Lung (tissue), 12 donors: ENCODE data around the gene HSBP1L1. TPM values are rescaled to one million over a fixed set of nuclear protein-coding genes. Genes with fewer than 3 reads are reported as not detected.

Experiments used
- ATAC-seq: fragments of 200-7000 bp; cut with Tn5 transposase; one replicate; pipeline ENCODE4 v1.9.1; 2020; ENCODE audit warnings: moderate number of reproducible peaks; ENCODE audit not compliant: insufficient read depth, low FRiP score
- DNase-seq, 3 donors: peaks; one replicate each; pipeline ENCODE4 v3.0.0-alpha.2; 2013 to 2017
- H3K27ac ChIP-seq, 2 donors: one replicate each; pipeline ENCODE4 v1.5.1; 2013; ENCODE audit warnings: mild to moderate bottlenecking in 2 of 2, moderate library complexity in 2 of 2, control low read depth in 1 of 2, inconsistent platforms in 1 of 2, low read depth in 1 of 2, low read length in 1 of 2
- H3K27me3 ChIP-seq, 3 donors: one replicate each; pipeline ENCODE4 v1.5.1; 2013; ENCODE audit warnings: low read length in 2 of 3; ENCODE audit not compliant: control insufficient read depth in 3 of 3, insufficient read depth in 3 of 3
- H3K36me3 ChIP-seq, 4 donors: one replicate each; pipeline ENCODE4 v1.5.1; 2013; ENCODE audit warnings: low read length in 4 of 4, mild to moderate bottlenecking in 1 of 4, moderate library complexity in 1 of 4; ENCODE audit not compliant: control insufficient read depth in 4 of 4, insufficient read depth in 4 of 4
- H3K4me1 ChIP-seq, 5 donors: one replicate each; pipeline ENCODE4 v1.5.1; 2013; ENCODE audit warnings: low read length in 5 of 5, mild to moderate bottlenecking in 2 of 5, moderate library complexity in 1 of 5; ENCODE audit not compliant: control insufficient read depth in 5 of 5, insufficient read depth in 5 of 5
- H3K4me3 ChIP-seq: one replicate; pipeline ENCODE4 v1.5.1; 2013; ENCODE audit warnings: mild to moderate bottlenecking, control low read depth, moderate library complexity
- H3K9ac ChIP-seq, 2 donors: one replicate each; pipeline ENCODE4 v1.5.1; 2013; ENCODE audit warnings: low read length in 2 of 2, control low read depth in 1 of 2; ENCODE audit not compliant: insufficient read depth in 1 of 2
- H3K9me3 ChIP-seq, 4 donors: one replicate each; pipeline ENCODE4 v1.5.1; 2013; ENCODE audit warnings: low read length in 3 of 4, mild to moderate bottlenecking in 1 of 4, moderate library complexity in 1 of 4; ENCODE audit not compliant: control insufficient read depth in 4 of 4, insufficient read depth in 3 of 4
- WGBS, 2 donors: extraction: QIAGEN DNeasy Blood & Tissue Kit; methylation state at CpG; one replicate each; pipeline ENCODE4 v1.1.7; 2013; 5-methylcytosine and 5-hydroxymethylcytosine counted together
- polyA plus RNA-seq, 2 donors: library from polyadenylated mRNA; stranded (reverse); fragments of 200-250 nt; gene quantifications; one replicate each; pipeline ENCODE4 v1.2.1, GENCODE V29; 2013
- total RNA-seq, 2 donors: library from RNA; depleted of rRNA in 1 of 2; stranded (reverse); fragments of >200 nt in 1 of 2; gene quantifications; one replicate each; pipeline ENCODE4 v1.2.1, GENCODE V29; 2014 to 2021
- TF ChIP-seq, protein P1 (sequence below): IDR thresholded peaks from 2 replicates; pipeline ENCODE4 v1.5.1; 2012; ENCODE audit warnings: mild to moderate bottlenecking; ENCODE audit errors: control extremely low read depth, extremely low read depth
- donor health status: control.
- donor health status: control.
- donor health status: Bipolar disorder and iron deficiency.
- donor health status: healthy.
- donor health status: DM: yes; HTN: yes; CAD: no.

Gene HSBP1L1
- total and polyA plus RNA-seq, 4 donors: 23.2 to 80.9 (median 34.3) TPM

DNA sequence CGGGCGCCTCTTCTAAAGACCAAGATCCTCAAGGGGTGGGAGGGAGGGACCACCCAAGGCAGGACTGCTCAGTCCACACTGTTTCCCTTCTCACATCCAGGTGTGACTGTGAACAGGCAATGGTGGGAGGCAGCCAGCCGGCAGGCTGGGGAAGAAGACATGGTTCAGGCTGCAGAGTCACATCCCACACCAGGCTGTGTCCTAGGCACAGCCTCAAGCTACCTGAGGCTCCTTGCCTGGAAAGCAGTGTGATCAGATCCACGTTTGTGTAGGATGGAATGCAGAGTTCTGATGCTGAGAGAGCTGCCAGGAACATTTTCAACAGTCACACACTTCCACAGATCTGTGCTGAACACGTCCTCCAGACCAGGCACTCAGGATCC, 29.4 kb upstream of the HSBP1L1 start:
- H3K9ac ChIP-seq: no peak overlapping the region
- TF ChIP-seq, protein P1, sequence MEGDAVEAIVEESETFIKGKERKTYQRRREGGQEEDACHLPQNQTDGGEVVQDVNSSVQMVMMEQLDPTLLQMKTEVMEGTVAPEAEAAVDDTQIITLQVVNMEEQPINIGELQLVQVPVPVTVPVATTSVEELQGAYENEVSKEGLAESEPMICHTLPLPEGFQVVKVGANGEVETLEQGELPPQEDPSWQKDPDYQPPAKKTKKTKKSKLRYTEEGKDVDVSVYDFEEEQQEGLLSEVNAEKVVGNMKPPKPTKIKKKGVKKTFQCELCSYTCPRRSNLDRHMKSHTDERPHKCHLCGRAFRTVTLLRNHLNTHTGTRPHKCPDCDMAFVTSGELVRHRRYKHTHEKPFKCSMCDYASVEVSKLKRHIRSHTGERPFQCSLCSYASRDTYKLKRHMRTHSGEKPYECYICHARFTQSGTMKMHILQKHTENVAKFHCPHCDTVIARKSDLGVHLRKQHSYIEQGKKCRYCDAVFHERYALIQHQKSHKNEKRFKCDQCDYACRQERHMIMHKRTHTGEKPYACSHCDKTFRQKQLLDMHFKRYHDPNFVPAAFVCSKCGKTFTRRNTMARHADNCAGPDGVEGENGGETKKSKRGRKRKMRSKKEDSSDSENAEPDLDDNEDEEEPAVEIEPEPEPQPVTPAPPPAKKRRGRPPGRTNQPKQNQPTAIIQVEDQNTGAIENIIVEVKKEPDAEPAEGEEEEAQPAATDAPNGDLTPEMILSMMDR: no peak
- no peak overlapping the region for H3K4me3 ChIP-seq
- H3K27me3 ChIP-seq: no peaks in the 10 kb centered on the region
- peaks cover 0 to 8% (median 5%) of the 10 kb centered on the region in 4 donors for H3K9me3 ChIP-seq
- peaks cover 0 to 3% (median 0%) of the 10 kb centered on the region in 5 donors for H3K4me1 ChIP-seq
- H3K27ac ChIP-seq: no peak overlapping the region
- DNase-seq (peak in 1 of 3 donors; percentile 4), ATAC-seq (no peak)
- peaks cover 0 to 32% (median 19%) of the 10 kb centered on the region in 4 donors for H3K36me3 ChIP-seq
- WGBS, 2 donors: 73 to 91% methylated on average over 5 of the region's 5 CpGs

DNA sequence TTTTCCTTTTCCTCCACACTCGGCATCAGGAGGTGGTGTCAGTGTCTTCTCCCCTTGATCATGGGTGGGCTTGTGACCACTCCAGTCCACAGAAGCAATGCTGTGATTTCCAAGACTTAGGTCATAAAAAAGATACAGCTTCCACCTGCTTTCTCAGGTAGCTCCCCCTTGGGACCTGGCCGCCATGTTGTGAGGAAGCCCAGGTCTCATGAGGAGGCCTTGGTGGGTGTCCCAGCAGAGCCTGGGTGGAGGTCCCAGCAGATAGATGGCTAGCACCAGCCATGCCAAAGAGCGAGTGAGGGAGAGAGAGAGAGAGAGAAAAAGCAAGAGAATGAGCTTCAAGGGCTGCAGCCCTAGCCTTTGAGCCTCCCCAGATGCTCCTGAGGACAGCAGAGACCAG, 28.9 kb upstream of the HSBP1L1 start:
- Histone ChIP-seq H3K4me3 (no peak overlapping the region), H3K9me3 (peaks cover 0 to 8% (median 4%) of the 10 kb centered on the region in 4 donors), H3K27ac (no peak overlapping the region), H3K27me3 (no peaks in the 10 kb centered on the region), H3K9ac (no peak overlapping the region), H3K36me3 (peaks cover 0 to 36% (median 22%) of the 10 kb centered on the region in 4 donors), H3K4me1 (peaks cover 0 to 3% (median 0%) of the 10 kb centered on the region in 5 donors)
- ATAC-seq (no peak), DNase-seq (peak in 1 of 3 donors; percentile 3)
- WGBS, 2 donors: 94 to 100% methylated on average over 3 of the region's 3 CpGs
- TF ChIP-seq, protein P1: no peak

DNA sequence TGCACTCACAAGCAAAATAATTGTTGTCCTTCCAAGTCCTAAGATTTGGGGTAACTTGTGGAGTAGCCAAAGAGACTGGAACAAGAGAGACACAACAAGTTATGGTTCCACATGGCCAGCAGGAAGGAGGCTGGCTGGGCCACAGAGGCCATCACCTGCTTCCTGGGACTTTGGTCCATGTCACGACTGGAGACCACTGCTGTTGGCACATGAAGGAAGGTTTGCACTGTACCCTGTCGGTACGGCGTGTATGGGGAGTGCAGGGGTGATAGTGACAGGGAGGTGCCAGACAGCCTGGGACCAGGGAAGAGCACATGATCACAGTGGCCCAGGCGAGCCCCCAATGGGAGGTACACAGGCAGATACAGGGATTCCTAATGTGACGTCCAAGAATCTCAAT, 28.5 kb upstream of the HSBP1L1 start:
- Histone ChIP-seq H3K36me3 (peaks cover 0 to 38% (median 24%) of the 10 kb centered on the region in 4 donors), H3K9ac (no peak overlapping the region), H3K4me3 (no peak overlapping the region), H3K9me3 (peaks cover 0 to 8% (median 3%) of the 10 kb centered on the region in 4 donors), H3K27me3 (no peaks in the 10 kb centered on the region), H3K27ac (no peak overlapping the region), H3K4me1 (peaks cover 0 to 3% (median 0%) of the 10 kb centered on the region in 5 donors)
- no peak for ATAC-seq
- TF ChIP-seq, protein P1: no peak
- DNase-seq: no peak
- WGBS, 2 donors: 96 to 98% methylated on average over 6 of the region's 6 CpGs

DNA sequence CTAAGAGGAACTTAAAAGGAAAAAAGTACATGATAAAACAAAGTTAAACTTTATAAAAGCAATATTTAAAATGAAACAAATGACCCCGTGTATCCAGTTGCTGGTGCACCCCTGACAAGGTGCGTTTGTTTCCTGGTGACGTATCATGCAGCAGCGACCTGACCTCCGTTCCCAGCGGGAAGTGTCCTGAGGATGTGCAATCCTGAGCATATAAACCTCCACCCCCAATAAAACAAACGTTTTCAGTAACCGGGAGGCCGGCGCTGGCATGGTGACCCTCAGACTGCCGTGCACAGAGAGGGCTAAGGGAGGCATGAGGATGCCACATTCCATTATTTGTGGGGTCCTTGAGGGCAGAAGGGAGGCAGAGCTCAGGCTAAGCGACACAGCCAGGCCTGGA, 27.8 kb upstream of the HSBP1L1 start:
- Histone ChIP-seq H3K9me3 (peaks cover 0 to 8% (median 3%) of the 10 kb centered on the region in 4 donors), H3K9ac (no peak overlapping the region), H3K27ac (no peak overlapping the region), H3K4me1 (peaks cover 0 to 3% (median 0%) of the 10 kb centered on the region in 5 donors), H3K27me3 (no peaks in the 10 kb centered on the region), H3K4me3 (no peak overlapping the region), H3K36me3 (peaks cover 0 to 40% (median 27%) of the 10 kb centered on the region in 4 donors)
- ATAC-seq: no peak
- 91 to 96% methylated on average over 12 of the region's 12 CpGs for WGBS, 2 donors
- TF ChIP-seq, protein P1: no peak
- DNase-seq: no peak
